Amniotic epithelial cell (primary cell): ENCODE data around the gene RAD18.

Source experiments
- DNase-seq: peaks from one replicate; pipeline ENCODE4 v3.0.0-alpha.2; 2010; ENCODE audit warnings: low read depth

Gene RAD18

DNA sequence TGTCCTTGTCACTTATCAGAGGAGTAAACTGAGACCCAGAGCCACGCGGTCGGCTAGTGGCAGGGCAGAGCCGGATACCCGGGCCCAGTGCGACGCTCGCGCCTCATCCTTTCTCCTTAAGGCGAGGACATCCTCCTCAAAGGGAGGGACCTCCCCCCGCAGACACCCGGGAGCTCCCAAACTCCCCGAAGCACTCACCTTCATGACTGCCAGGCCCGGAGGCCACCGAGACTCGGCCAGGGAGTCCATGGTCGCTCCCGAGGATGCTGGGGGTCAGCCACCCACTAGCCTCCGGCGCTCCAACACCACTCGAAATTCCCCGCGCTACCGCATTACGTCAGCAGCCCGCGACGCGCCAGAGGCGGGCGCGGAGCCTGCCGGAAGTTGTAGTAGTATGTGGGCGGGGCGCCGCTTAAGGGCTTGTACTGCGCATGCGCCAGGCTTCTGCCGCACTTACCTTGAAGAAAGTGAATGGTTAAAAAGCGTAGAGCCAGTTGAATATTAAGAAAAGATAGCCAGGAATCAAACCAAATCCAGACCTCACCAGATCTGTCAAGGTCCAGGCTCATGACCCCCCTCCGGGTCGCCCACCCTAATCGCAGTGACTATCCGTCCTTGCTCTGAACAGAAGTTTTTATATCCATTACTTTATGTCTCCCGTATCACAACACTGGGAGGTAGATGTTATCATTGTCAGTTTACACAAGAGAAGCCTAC, at the start of gene RAD18:
Gene RAD18, minus strand, starts transcription at position 336 of the 717 bp plus-strand sequence. Its CDS starts 87 bp downstream, at position 249.
- peak; percentile 81 for DNase-seq

DNA sequence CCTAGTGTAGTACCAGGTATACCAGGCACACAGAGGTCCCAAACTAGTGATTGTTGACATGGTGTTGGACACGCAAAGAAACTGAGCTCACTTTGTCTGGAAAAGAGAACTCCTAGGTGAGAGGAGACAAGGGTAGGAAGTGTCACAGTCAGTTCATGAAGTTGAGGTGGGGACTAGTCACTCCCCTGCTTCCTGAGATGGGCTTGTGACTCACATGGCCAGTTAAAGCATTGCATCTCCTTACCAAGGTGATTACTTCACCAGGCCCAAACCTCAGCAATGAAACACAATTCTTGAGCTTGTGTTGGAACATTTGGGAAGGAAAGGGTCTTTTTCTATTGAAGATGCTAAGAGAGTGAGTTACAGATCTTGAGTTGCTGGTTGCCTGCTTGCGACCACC, 49.2 kb upstream of the RAD18 start:
- no peak for DNase-seq

DNA sequence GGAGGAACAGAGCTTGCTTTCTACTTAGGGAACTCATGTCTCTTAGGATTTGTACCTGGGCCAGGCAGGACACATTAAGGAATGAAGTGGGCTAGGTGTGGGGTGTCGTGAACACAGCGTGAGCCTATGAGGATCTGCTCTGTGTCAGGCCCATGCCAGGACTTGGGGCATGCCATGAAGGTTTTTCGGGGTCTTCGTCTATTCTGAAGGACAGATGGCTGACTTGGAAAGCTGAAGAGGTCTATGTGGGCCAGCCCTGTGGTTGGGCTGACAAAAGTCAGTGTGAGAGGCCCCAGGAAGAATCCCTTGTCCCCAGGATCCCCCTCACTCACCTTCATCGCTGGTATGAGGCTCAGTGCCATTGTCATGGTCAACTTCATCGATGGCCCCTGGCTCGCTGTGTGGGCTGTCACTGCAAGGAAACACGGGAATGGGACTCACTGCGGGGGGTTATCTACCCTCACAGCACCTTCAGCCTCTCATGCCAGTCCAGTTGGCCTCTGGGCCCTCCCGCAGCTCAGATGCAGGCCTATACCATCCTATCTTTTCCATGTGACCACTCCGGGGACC, 46.8 kb upstream of the RAD18 start:
- DNase-seq = no peak

GRCh38 chr3:9008550-9009255, 45.4 kb upstream of the RAD18 start:
- DNase-seq = no peak

GRCh38 chr3:9007928-9008327, 44.7 kb upstream of the RAD18 start:
- DNase-seq = no peak

GRCh38 chr3:9007213-9007612, 43.9 kb upstream of the RAD18 start:
- DNase-seq = no peak

DNA sequence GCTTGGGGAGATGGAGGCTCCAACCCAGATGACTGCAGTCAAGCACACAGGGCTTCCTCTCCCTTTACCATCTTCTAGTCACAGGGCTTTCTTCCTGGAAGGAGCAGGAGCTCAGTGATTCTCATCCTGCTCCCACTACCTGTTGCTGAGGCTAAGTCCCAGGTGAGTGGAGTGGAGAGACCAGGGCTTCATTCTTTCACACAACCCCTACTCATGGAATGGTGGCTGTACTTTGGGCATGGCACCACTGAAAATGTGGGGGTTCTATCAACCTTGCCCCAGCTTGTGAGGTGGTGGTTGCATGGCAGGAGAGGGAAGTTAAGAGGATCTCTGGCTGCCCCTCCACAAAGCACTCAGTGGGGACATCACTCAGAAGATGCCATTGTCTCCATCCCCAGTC, 36.8 kb upstream of the RAD18 start:
- no peak for DNase-seq

GRCh38 chr3:8997151-8997550, 33.9 kb upstream of the RAD18 start:
- no peak for DNase-seq

- DNase-seq = peak; percentile 32
Measured at GRCh38 chr3:8996681-8997121, 33.4 kb upstream of the RAD18 start.

DNA sequence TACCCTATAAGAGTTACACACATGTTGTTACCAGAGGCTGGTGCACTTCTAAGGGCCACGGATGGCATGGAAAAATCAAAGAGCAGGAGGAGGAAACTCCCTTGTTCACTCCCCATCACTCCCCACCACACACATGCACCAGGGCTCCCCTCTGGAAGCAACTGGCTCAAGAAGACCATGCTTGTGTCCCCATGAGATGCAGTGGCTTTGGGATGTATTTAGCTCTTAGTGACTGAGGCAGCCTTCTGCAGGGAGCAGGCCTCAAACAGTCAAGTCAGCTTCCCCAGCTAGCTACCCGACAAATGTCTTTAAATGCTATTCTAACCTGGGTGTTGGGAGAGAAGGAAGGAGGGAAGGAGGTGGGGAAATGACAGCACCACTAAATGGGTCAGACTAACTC, 32.9 kb upstream of the RAD18 start:
- no peak for DNase-seq

- no peak for DNase-seq
Measured at GRCh38 chr3:8994226-8994625, 31.0 kb upstream of the RAD18 start.

DNA sequence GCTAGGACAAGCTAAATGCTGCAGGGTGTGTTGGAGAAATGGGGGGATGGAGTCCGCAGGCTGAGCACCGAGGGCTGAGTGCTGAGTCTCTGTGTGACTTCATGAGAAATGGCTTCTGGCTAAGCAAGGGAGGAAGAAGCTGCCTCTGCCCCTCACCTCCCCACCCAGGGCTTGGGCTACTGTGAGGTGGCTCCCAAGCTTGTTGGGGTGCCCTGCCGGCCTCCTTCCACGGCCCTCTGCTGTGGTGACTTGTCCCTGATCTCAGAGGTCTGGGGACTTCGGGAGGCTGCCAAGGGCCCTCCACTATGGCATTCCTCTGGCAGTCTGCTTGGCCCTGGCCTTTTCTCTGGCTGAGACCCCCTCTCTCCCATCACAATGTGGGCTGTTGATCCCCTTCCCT, 30.1 kb upstream of the RAD18 start:
- no peak for DNase-seq

DNA sequence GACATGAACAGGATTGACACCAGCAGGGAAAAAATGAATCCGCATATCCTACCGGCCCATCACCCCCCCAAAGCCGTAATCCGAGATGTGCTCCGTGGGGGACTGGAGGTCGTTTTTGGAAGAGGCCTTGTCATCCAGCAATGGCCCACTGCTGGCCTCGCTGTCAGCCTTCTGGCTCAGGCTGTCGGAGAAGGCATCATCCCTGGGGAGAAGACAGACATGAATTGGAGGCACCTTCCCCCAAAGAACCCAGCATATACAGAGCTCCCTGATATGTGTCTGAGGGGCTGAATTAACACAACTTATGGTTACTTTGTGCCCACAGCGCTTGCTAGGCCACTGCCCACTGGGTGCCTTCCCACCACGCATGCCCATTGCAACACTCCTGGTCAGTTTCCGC, 29.6 kb upstream of the RAD18 start:
- DNase-seq = no peak

GRCh38 chr3:8992199-8992598, 28.9 kb upstream of the RAD18 start:
- no peak for DNase-seq

- DNase-seq = peak; percentile 97
Measured at GRCh38 chr3:8990266-8991215, 27.3 kb upstream of the RAD18 start.

DNA sequence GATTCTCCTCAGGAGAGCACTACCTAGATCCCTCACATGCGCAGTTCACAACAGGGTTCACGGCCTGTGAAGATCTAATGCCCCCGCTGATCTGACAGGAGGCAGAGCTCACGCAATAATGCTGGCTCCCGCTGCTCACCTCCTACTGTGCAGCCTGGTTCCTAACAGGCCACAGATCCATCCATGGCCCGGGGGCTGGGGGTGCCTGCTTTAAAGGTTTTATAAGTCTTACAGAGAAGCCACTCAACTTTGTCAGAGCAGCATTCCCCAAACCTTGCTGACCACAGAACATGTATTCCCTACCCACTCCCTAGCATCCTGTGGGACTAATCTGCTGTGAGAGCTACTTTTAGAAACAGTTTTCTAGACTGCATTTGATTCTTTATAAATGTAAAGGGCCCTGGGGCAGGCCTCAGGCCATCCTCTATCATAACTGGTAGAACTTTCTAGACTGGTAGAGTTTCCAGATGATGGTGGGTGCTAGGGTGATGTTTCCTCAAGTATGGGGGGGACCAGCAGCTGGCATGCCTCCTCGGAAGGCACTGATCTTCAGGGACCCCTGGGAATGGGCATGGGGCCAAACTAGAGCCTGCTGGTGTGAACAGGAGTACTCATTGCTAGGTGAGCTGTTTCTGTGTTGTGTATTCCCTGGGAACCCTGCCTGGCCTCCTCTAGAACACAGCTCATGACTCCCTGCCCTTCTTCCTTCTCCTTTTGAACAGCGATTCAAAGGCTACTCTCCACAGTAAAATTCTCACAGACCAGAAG, 25.7 kb upstream of the RAD18 start:
- no peak for DNase-seq

GRCh38 chr3:8988384-8988655, 25.0 kb upstream of the RAD18 start:
- DNase-seq = no peak

DNA sequence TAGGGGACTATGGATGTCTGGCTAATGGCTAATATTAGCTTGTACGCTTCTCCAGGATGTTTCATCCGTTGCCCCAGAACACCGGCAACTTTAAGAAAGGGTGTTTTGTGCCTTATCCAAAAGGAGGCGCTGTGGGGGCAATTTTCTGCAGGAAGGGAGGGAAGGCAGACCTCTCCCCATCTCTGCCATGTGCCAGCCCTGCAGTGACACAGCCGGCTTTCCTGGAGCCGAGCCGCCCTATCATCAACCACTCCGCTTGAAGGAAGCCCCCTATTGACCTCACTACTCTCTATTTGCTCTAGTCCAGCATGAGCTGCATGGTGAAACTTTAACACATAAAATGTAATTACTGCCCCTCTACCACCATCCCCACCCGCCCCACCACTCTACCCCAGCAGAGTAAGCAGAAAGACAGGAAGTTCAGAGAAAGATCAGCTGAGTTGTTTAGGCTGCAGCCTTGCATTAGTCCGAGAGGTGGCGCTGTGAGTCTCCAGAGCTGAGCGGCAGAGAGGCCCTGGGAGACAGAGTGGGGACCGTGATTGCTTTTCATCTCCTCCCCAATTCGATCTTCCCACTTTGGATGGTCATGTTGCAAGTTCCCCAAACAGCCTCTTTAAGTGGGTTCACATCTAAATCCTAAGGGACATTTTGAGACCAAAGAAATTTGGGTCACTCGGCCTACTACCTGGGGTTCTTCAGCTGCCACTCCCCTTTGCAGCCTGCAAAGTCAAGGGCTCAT, 24.5 kb upstream of the RAD18 start:
- DNase-seq = peak; percentile 50

DNA sequence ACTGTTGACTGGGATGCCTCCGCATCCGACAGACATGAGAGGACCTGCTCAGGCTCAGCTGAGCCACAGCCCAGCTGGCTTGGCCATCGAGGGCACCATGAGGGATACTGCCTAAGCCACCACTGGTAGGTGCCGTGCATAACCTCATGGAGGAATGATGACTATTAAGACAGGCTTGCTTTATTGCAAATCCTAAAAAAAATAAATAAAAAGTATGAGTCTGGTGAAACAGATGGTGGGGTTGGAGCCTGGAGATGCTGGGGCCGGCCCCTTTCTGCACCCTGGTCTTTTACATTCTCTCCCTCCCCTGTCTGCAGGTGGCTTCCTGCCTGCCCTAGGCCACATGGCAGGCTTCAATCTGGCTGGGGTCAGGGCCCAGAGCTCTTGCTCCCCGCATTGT, 24.0 kb upstream of the RAD18 start:
- DNase-seq = no peak

DNA sequence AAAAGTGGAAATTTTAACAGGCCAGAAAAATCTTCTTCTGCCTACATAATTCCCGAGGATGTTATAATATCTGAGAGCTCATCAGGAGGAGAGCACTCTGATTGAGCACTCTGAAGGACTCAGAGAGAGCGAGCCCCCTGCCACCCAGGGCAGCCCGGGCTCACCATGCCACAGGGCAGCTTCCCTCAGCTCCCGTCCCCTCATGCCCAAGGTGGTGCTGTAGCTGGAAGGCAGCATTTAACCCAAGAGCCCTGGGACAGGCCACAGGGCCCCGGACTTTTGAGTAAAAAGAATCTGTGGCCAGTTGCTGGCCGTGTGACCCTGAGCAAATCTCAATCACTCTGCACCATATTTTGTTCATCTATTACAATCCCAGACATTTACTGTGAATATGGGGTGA, 23.5 kb upstream of the RAD18 start:
- DNase-seq = no peak

DNA sequence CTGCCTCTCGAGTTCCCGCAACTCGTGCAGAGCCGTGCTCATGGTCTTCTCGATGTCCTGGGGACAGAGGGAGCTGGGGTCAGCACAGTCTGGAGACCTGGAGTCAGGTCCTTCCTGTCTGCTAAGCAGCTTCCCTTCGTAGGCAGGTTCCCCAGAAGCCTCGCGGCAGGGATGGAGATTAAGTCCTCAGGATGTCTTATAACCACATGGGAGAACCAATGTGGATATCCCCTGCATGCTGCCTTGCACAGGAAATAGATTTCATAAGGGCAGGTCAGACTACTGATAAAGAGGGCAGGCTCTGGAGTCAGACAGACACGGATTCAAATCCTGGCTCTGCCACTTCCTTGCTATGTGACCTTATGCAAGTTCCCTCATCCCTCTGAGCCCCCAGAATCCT, 22.6 kb upstream of the RAD18 start:
- no peak for DNase-seq
